A673 (cell line): ENCODE results near the gene SMIM38. TPM values are rescaled to one million over a fixed set of nuclear protein-coding genes. Genes with fewer than 3 reads are reported as not detected.

Experiments
- BruUV-seq: library from RNA; stranded (reverse); fragments of 400-500 nt; replicated peaks from 2 replicates; lab custom pipeline; 2021; lab: Mats Ljungman, UMichigan
- CTCF ChIA-PET: fragments of 300-600 bp; sonication (Branson Sonifier 250); formaldehyde crosslinking; loops from one replicate; lab custom pipeline; 2022; ENCODE audit warnings: antibody characterized with exemption; lab: Charles Lee
- POLR2A ChIA-PET: fragments of 300-600 bp; sonication (Branson Sonifier 250); formaldehyde crosslinking; loops from one replicate; lab custom pipeline; 2022; ENCODE audit warnings: antibody characterized with exemption; ENCODE audit not compliant: low non-redundant PET; lab: Charles Lee
- DNase-seq: peaks from one replicate; pipeline ENCODE4 v3.0.0-alpha.2; 2015; ENCODE audit warnings: low spot score
- H3K27ac ChIP-seq: fragments of 200-600 bp; sonication (generic); 2 replicates; pipeline ENCODE4 v1.5.1; 2016; ENCODE audit warnings: mixed run types, low read depth, mild to moderate bottlenecking, mixed read lengths, antibody characterized with exemption, low read length; ENCODE audit not compliant: poor library complexity, severe bottlenecking
- H3K27me3 ChIP-seq: fragments of 200-600 bp; sonication (generic); replicated peaks from 2 replicates; pipeline ENCODE4 v1.6.1; 2017; ENCODE audit warnings: mixed run types, low read depth, mild to moderate bottlenecking, mixed read lengths, antibody characterized with exemption, low read length; ENCODE audit not compliant: insufficient read depth, poor library complexity
- H3K36me3 ChIP-seq: fragments of 200-600 bp; sonication (generic); 2 replicates; pipeline ENCODE4 v1.6.1; 2016; ENCODE audit warnings: mixed run types, mild to moderate bottlenecking, mixed read lengths, antibody characterized with exemption, low read length; ENCODE audit not compliant: insufficient read depth, poor library complexity, severe bottlenecking
- H3K4me1 ChIP-seq: fragments of 200-600 bp; sonication (generic); 2 replicates; pipeline ENCODE4 v1.6.1; 2017; ENCODE audit warnings: mixed run types, mild to moderate bottlenecking, mixed read lengths, antibody characterized with exemption, low read length; ENCODE audit not compliant: insufficient read depth, poor library complexity, severe bottlenecking
- H3K4me3 ChIP-seq: fragments of 200-600 bp; sonication (generic); 2 replicates; pipeline ENCODE4 v1.5.1; 2016; ENCODE audit warnings: low read depth, mixed run types, mild to moderate bottlenecking, mixed read lengths, low read length; ENCODE audit not compliant: poor library complexity, severe bottlenecking
- H3K9me3 ChIP-seq: fragments of 200-600 bp; sonication (generic); 2 replicates; pipeline ENCODE4 v1.6.1; 2016; ENCODE audit warnings: mixed run types, low read depth, mild to moderate bottlenecking, mixed read lengths, antibody characterized with exemption, low read length; ENCODE audit not compliant: poor library complexity, severe bottlenecking
- EZH2 ChIP-seq: fragments of 200-600 bp; sonication (generic); IDR thresholded peaks from 2 replicates; pipeline ENCODE4 v1.6.1; 2017; ENCODE audit warnings: borderline replicate concordance, low read depth, mild to moderate bottlenecking, mixed read lengths, antibody characterized with exemption, low read length; ENCODE audit not compliant: poor library complexity, severe bottlenecking
- intact Hi-C: fragments of 100-400 bp; cut with micrococcal nuclease; formaldehyde crosslinking; loops from one replicate; pipeline ENCODE4 v1.10.0; 2022; ENCODE audit not compliant: unreplicated experiment
- total RNA-seq: library from RNA; stranded (reverse); gene quantifications from 2 replicates; pipeline ENCODE4 v1.2.3, GENCODE V29; 2021
- TF ChIP-seq, protein P1 (sequence below): fragments of 300-800, 200-600 bp; sonication (generic); conservative IDR thresholded peaks from 2 replicates; pipeline ENCODE4 v1.5.1; 2017; ENCODE audit warnings: low read depth, mild to moderate bottlenecking, antibody characterized with exemption, low read length, moderate library complexity, mixed read lengths

The SMIM38 gene
- total RNA-seq, 1 experiment from 2014 or later, result 0.88 TPM

DNA sequence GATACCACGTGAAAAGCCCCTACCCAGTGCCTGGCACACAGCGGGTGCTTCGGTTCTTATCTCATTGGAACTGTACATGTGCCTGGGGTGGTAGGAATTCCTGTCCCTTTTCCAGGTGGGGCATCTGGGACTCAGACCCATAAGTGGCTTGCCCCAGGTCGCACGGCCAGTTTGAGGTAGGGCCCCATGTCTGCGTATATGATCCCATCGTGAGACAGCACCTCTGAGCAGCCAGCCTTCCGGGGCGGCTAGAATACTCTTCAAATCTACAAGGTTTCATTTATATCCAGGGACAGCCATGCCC, 33.5 kb upstream of the SMIM38 start:
- POLR2A ChIA-PET, result no interaction called here
- BruUV-seq, result no TSS peak
- Histone ChIP-seq H3K4me1 (peaks cover 20% of the 10 kb centered on the region), H3K4me3 (no peak overlapping the region), H3K36me3 (no peaks in the 10 kb centered on the region), H3K9me3 (no peaks in the 10 kb centered on the region), H3K27ac (peak overlapping the region; percentile 54), H3K27me3 (no peaks in the 10 kb centered on the region)
- CTCF ChIA-PET, result no interaction called here
- TF ChIP-seq, protein P1, sequence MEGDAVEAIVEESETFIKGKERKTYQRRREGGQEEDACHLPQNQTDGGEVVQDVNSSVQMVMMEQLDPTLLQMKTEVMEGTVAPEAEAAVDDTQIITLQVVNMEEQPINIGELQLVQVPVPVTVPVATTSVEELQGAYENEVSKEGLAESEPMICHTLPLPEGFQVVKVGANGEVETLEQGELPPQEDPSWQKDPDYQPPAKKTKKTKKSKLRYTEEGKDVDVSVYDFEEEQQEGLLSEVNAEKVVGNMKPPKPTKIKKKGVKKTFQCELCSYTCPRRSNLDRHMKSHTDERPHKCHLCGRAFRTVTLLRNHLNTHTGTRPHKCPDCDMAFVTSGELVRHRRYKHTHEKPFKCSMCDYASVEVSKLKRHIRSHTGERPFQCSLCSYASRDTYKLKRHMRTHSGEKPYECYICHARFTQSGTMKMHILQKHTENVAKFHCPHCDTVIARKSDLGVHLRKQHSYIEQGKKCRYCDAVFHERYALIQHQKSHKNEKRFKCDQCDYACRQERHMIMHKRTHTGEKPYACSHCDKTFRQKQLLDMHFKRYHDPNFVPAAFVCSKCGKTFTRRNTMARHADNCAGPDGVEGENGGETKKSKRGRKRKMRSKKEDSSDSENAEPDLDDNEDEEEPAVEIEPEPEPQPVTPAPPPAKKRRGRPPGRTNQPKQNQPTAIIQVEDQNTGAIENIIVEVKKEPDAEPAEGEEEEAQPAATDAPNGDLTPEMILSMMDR, result no peak
- TF ChIP-seq EZH2, result no peak
- DNase-seq, result no peak
- intact Hi-C loops, result no loop called here

DNA sequence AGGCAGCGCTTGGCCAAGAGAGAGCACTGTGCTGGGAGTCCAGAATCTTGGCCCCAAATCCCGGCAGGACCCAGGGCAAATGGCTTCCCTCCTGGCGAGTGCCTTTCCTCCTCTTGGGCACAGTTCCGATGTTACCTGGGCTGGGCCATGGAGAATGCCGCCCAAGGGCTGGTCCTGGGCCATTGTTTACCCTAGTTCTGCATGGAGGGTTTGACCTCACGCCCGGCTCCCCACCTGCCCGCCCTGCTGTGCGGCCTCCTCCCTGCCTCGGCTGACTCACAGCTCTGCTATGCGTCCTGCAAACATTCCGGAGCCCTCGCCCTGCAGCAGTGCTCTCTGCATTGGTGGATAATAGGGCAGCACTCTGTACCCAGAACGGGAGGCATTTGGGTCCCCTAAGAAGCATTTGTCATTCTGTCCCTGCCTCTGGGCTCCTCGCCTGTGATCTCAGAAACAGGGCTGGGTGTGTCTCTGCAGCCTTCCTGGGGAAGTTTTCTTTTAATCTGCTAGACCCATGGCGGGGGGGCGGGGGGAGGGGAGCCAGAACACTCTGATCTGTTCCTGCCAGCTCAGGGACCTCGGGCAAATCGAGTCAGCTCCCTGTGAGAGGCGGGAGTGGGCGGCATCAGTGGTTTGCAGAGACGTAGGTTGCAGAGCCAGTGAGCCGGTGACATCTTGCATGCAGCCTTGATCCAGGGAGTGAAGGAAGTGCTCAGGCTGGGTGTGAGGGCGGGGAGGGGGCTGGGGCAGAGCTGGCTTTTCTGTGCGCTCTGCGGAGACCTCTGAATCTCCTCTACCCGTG, 32.9 kb upstream of the SMIM38 start:
- H3K4me3 ChIP-seq, result no peak overlapping the region
- BruUV-seq, result no TSS peak
- POLR2A ChIA-PET, result no interaction called here

GRCh38 chr11:69123593-69124545, 31.9 kb upstream of the SMIM38 start:
- Histone ChIP-seq H3K9me3 (peaks cover 13% of the 10 kb centered on the region), H3K4me3 (no peak overlapping the region), H3K27ac (peak overlapping the region; percentile 54), H3K27me3 (no peaks in the 10 kb centered on the region), H3K36me3 (peaks cover 4% of the 10 kb centered on the region), H3K4me1 (peaks cover 20% of the 10 kb centered on the region)
- ChIA-PET CTCF (no interaction called here), POLR2A (no interaction called here)
- intact Hi-C loops, result no loop called here
- TF ChIP-seq EZH2, result no peak
- TF ChIP-seq, protein P1, result 0 out of 2 replicates have a peak, but pooled peaks have one; percentile 21
- no peak for DNase-seq
- no TSS peak for BruUV-seq

More for the DNA sequence above, 32.9 kb upstream of the SMIM38 start:
- Histone ChIP-seq H3K36me3 (peaks cover 1% of the 10 kb centered on the region), H3K27ac (peak overlapping the region; percentile 54), H3K9me3 (peaks cover 2% of the 10 kb centered on the region), H3K27me3 (no peaks in the 10 kb centered on the region), H3K4me1 (peaks cover 20% of the 10 kb centered on the region)
- intact Hi-C loops, result no loop called here
- CTCF ChIA-PET, result interaction anchor here (0.7 kb wide), 1 partner anchor 539 kb away, joined by 11 read pairs; no protein-coding TSS in a partner anchor
- TF ChIP-seq EZH2, result no peak
- DNase-seq, result peak; percentile 72
